Mesenchymal stem cell (in vitro differentiated cells and primary cell): ENCODE measurements around the gene PHF23.

Experiments
- DNase-seq: peaks from one replicate; pipeline ENCODE4 v3.0.0-alpha.2; 2013
- H2AFZ ChIP-seq: one replicate; pipeline ENCODE4 v1.6.1; 2013; ENCODE audit warnings: low read depth, mild to moderate bottlenecking, control low read depth, inconsistent platforms, low read length, moderate library complexity
- H2AK5ac ChIP-seq: 2 replicates; pipeline ENCODE4 v1.6.1; 2013; ENCODE audit warnings: low read length, moderate library complexity, mild to moderate bottlenecking, inconsistent platforms; ENCODE audit not compliant: severe bottlenecking
- H2BK120ac ChIP-seq: one replicate; pipeline ENCODE4 v1.6.1; 2013; ENCODE audit warnings: low read depth, mild to moderate bottlenecking, inconsistent platforms, low read length, moderate library complexity
- H2BK12ac ChIP-seq, 2 experiments: one replicate each; pipeline ENCODE4 v1.6.1; 2013; ENCODE audit warnings: inconsistent platforms in 2 of 2, low read length in 2 of 2, mild to moderate bottlenecking in 2 of 2, moderate library complexity in 2 of 2, control low read depth in 1 of 2
- H2BK15ac ChIP-seq: one replicate; pipeline ENCODE4 v1.6.1; 2013; ENCODE audit warnings: mild to moderate bottlenecking, low read depth, inconsistent platforms; ENCODE audit not compliant: poor library complexity, severe bottlenecking
- H2BK5ac ChIP-seq: 2 replicates; pipeline ENCODE4 v1.6.1; 2013; ENCODE audit warnings: low read depth, mild to moderate bottlenecking, low read length, control low read depth, inconsistent platforms; ENCODE audit not compliant: poor library complexity, severe bottlenecking
- H3K14ac ChIP-seq, 2 experiments: one replicate each; pipeline ENCODE4 v1.6.1; 2013; ENCODE audit warnings: inconsistent platforms in 2 of 2, low read length in 2 of 2, control low read depth in 1 of 2, mild to moderate bottlenecking in 1 of 2, moderate library complexity in 1 of 2
- H3K18ac ChIP-seq, 2 experiments: one replicate each; pipeline ENCODE4 v1.6.1; 2013; ENCODE audit warnings: inconsistent platforms in 2 of 2, low read length in 2 of 2, control low read depth in 1 of 2, low read depth in 1 of 2, mild to moderate bottlenecking in 1 of 2
- H3K23ac ChIP-seq, 2 experiments: one replicate each; pipeline ENCODE4 v1.6.1; 2013; ENCODE audit warnings: inconsistent platforms in 2 of 2, low read length in 2 of 2, mild to moderate bottlenecking in 2 of 2, moderate library complexity in 2 of 2, control low read depth in 1 of 2
- H3K27ac ChIP-seq: 2 replicates; pipeline ENCODE4 v1.5.1; 2013; ENCODE audit warnings: mild to moderate bottlenecking, moderate library complexity, low read length, control low read depth, inconsistent platforms; ENCODE audit not compliant: poor library complexity, severe bottlenecking
- H3K27me3 ChIP-seq, 2 experiments: 2 replicates each; pipeline versions ENCODE4 v1.6.1 to v1.7.0; 2013; ENCODE audit warnings: low read length in 2 of 2, mild to moderate bottlenecking in 2 of 2, moderate library complexity in 2 of 2, control low read depth in 1 of 2, inconsistent platforms in 1 of 2; ENCODE audit not compliant: control insufficient read depth in 1 of 2, insufficient read depth in 1 of 2
- H3K36me3 ChIP-seq, 2 experiments: 2 replicates each; pipeline versions ENCODE4 v1.6.1 to v1.7.0; 2013; ENCODE audit warnings: low read length in 2 of 2, control low read depth in 1 of 2, inconsistent platforms in 1 of 2, low read depth in 1 of 2, mild to moderate bottlenecking in 1 of 2; ENCODE audit not compliant: insufficient read depth in 2 of 2, control insufficient read depth in 1 of 2
- H3K4ac ChIP-seq, 2 experiments: one replicate each; pipeline ENCODE4 v1.6.1; 2013; ENCODE audit warnings: inconsistent platforms in 2 of 2, low read length in 2 of 2, mild to moderate bottlenecking in 2 of 2, moderate library complexity in 2 of 2, control low read depth in 1 of 2, low read depth in 1 of 2
- H3K4me1 ChIP-seq: 2 replicates; pipeline ENCODE4 v1.6.1; 2013; ENCODE audit warnings: low read depth, low read length, control low read depth; ENCODE audit not compliant: control insufficient read depth, insufficient read depth
- H3K4me2 ChIP-seq: 2 replicates; pipeline ENCODE4 v1.6.1; 2013; ENCODE audit warnings: low read length, mild to moderate bottlenecking, inconsistent platforms; ENCODE audit not compliant: poor library complexity, severe bottlenecking
- H3K4me3 ChIP-seq, 2 experiments: 2 replicates each; pipeline versions ENCODE4 v1.5.1 to v1.7.0; 2013; ENCODE audit warnings: low read length in 2 of 2, mild to moderate bottlenecking in 2 of 2, control low read depth in 1 of 2, low read depth in 1 of 2; ENCODE audit not compliant: insufficient read depth in 1 of 2
- H3K79me1 ChIP-seq: replicated peaks from 2 replicates; pipeline ENCODE4 v1.6.1; 2013; ENCODE audit warnings: mild to moderate bottlenecking, control low read depth, low read length, inconsistent platforms; ENCODE audit not compliant: poor library complexity, severe bottlenecking
- H3K9ac ChIP-seq: 2 replicates; pipeline ENCODE4 v1.7.0; 2013; ENCODE audit warnings: mild to moderate bottlenecking, low read length, moderate library complexity
- H3K9me3 ChIP-seq: 2 replicates; pipeline ENCODE4 v1.7.0; 2013; ENCODE audit warnings: mild to moderate bottlenecking, low read length; ENCODE audit not compliant: control insufficient read depth
- H4K8ac ChIP-seq: one replicate; pipeline ENCODE4 v1.6.1; 2013; ENCODE audit warnings: inconsistent platforms, mild to moderate bottlenecking, low read length, moderate library complexity
- H4K91ac ChIP-seq: one replicate; pipeline ENCODE4 v1.6.1; 2013; ENCODE audit warnings: mild to moderate bottlenecking, low read length, inconsistent platforms
- WGBS: methylation state at CpG from one replicate; pipeline ENCODE4 v1.1.7; 2013; ENCODE audit warnings: mixed read lengths; 5-methylcytosine and 5-hydroxymethylcytosine counted together

Gene PHF23

GRCh38 chr17:7282752-7283321 lies 43.6 kb upstream of the PHF23 start:
- Histone ChIP-seq H4K8ac (no peak overlapping the region), H3K9me3 (no peaks in the 10 kb centered on the region), H3K23ac (no peak overlapping the region), H2AFZ (no peak overlapping the region), H3K4me2 (no peak overlapping the region), H4K91ac (no peak overlapping the region), H2BK12ac (no peak overlapping the region), H3K4me3 (no peak overlapping the region), H3K18ac (no peak overlapping the region), H3K14ac (no peak overlapping the region), H3K4ac (no peak overlapping the region), H3K9ac (no peak overlapping the region), H2BK120ac (no peak overlapping the region), H2AK5ac (no peak overlapping the region), H3K27me3 (peaks cover 57 to 60% of the 10 kb centered on the region in 2 experiments), H3K4me1 (peaks cover 20% of the 10 kb centered on the region), H2BK15ac (no peak overlapping the region), H3K36me3 (no peaks in the 10 kb centered on the region), H3K27ac (no peak overlapping the region), H3K79me1 (no peaks in the 10 kb centered on the region), H2BK5ac (no peak overlapping the region)
- no peak for DNase-seq
- WGBS = 78% methylated on average over 6 of the region's 6 CpGs

GRCh38 chr17:7281953-7282751 lies 42.9 kb upstream of the PHF23 start:
- H2BK15ac ChIP-seq = peak overlapping the region; percentile 77
- peaks cover 20% of the 10 kb centered on the region for H3K4me1 ChIP-seq
- H4K8ac ChIP-seq = peak overlapping the region; percentile 7
- no peak overlapping the region for H2AK5ac ChIP-seq
- H3K4me2 ChIP-seq = peak overlapping the region; percentile 69
- peaks cover 50 to 55% of the 10 kb centered on the region in 2 experiments for H3K27me3 ChIP-seq
- no peak overlapping the region for H2BK5ac ChIP-seq
- no peak overlapping the region for H2AFZ ChIP-seq
- no peak for DNase-seq
- no peak overlapping the region for H3K9ac ChIP-seq
- peak overlapping the region; percentile 43 for H4K91ac ChIP-seq
- H3K27ac ChIP-seq = no peak overlapping the region
- H3K9me3 ChIP-seq = no peaks in the 10 kb centered on the region
- 6% methylated on average over 34 of the region's 43 CpGs for WGBS
- no peak overlapping the region for H3K23ac ChIP-seq
- no peak overlapping the region for H2BK120ac ChIP-seq
- H3K79me1 ChIP-seq = no peaks in the 10 kb centered on the region
- H3K4me3 ChIP-seq = peak overlapping the region; percentile 14 to 77
- peak overlapping the region in 1 of 2 experiments; percentile 30 for H3K14ac ChIP-seq
- no peak overlapping the region for H3K4ac ChIP-seq
- peak overlapping the region in 1 of 2 experiments; percentile 35 for H3K18ac ChIP-seq
- no peaks in the 10 kb centered on the region for H3K36me3 ChIP-seq
- H2BK12ac ChIP-seq = no peak overlapping the region

GRCh38 chr17:7281074-7281952 lies 42.1 kb upstream of the PHF23 start, which contains the start of gene SLC2A4:
TSS of gene SLC2A4 (plus strand) at chr17:7281718. CDS start at chr17:7281935, 217 bp downstream.
- peak within 1 kb of the TSS in 1 of 2 experiments; percentile 30 for H3K14ac ChIP-seq
- no peak within 1 kb of the TSS for H3K27ac ChIP-seq
- H2BK120ac ChIP-seq = no peak within 1 kb of the TSS
- H3K4ac ChIP-seq = no peak within 1 kb of the TSS
- peak within 1 kb of the TSS; percentile 77 for H2BK15ac ChIP-seq
- 1% methylated on average over 62 of the region's 71 CpGs for WGBS
- H2AFZ ChIP-seq = peak within 1 kb of the TSS; percentile 80
- H3K9ac ChIP-seq = peak within 1 kb of the TSS; percentile 77
- H2BK5ac ChIP-seq = no peak within 1 kb of the TSS
- no peak within 1 kb of the TSS for H2BK12ac ChIP-seq
- H3K9me3 ChIP-seq = no peaks in the 10 kb centered on the region
- peak; percentile 96 for DNase-seq
- H4K8ac ChIP-seq = peak within 1 kb of the TSS; percentile 7
- peak within 1 kb of the TSS in 1 of 2 experiments; percentile 35 for H3K18ac ChIP-seq
- peak within 1 kb of the TSS; percentile 69 for H3K4me2 ChIP-seq
- H3K4me1 ChIP-seq = peaks cover 20% of the 10 kb centered on the region
- no peak within 1 kb of the TSS for H2AK5ac ChIP-seq
- H4K91ac ChIP-seq = peak within 1 kb of the TSS; percentile 43
- peaks cover 44 to 51% of the 10 kb centered on the region in 2 experiments for H3K27me3 ChIP-seq
- H3K23ac ChIP-seq = peak within 1 kb of the TSS in 1 of 2 experiments; percentile 75
- H3K79me1 ChIP-seq = no peaks in the 10 kb centered on the region
- H3K4me3 ChIP-seq = peak within 1 kb of the TSS; percentile 41 to 77
- H3K36me3 ChIP-seq = no peaks in the 10 kb centered on the region
